Measurements from ENCODE around the gene NPY.

Gene NPY

GRCh38 chr7:24316340-24316739 is 32.4 kb downstream of the NPY start:
- DNase-seq (ENCODE audit: low read depth): no peak

GRCh38 chr7:24318326-24318725 is 34.3 kb downstream of the NPY start:
- no peak for DNase-seq (ENCODE audit: low read depth)

GRCh38 chr7:24319209-24319608 is 35.2 kb downstream of the NPY start:
- DNase-seq (ENCODE audit: low read depth): no peak

- no peak for DNase-seq (ENCODE audit: low read depth)
Measured at GRCh38 chr7:24323961-24324480, 40.0 kb downstream of the NPY start.

- no peak for DNase-seq (ENCODE audit: low read depth)
Measured at GRCh38 chr7:24325708-24326107, 41.7 kb downstream of the NPY start.

GRCh38 chr7:24328050-24328449 is 44.1 kb downstream of the NPY start:
- DNase-seq (ENCODE audit: low read depth): no peak

GRCh38 chr7:24328894-24329293 is 44.9 kb downstream of the NPY start:
- DNase-seq (ENCODE audit: low read depth): no peak

GRCh38 chr7:24334012-24334411 is 50.0 kb downstream of the NPY start:
- no peak for DNase-seq (ENCODE audit: low read depth)

- DNase-seq (ENCODE audit: low read depth): no peak
Measured at GRCh38 chr7:24334627-24335026, 50.6 kb downstream of the NPY start.

- DNase-seq (ENCODE audit: low read depth): no peak
Measured at GRCh38 chr7:24336461-24336860, 52.5 kb downstream of the NPY start.

GRCh38 chr7:24337180-24337579 is 53.2 kb downstream of the NPY start:
- no peak for DNase-seq (ENCODE audit: low read depth)

- DNase-seq (ENCODE audit: low read depth): no peak
Measured at GRCh38 chr7:24339575-24339974, 55.6 kb downstream of the NPY start.

- no peak for DNase-seq (ENCODE audit: low read depth)
Measured at GRCh38 chr7:24340727-24341126, 56.7 kb downstream of the NPY start.

Measured in activated gamma-delta T cell treated with anti-CD3 and anti-CD28 coated beads, Interleukin-2, amount 50 U/mL, for 16 hours (primary cell).